DOHH2 (cell line): Measurements from ENCODE around the gene IFI27.

ENCODE experiments used
- H3F3A ChIP-seq: fragments of 200-600 bp; sonication (generic), shearing (Covaris generic); 2 replicates; pipeline ENCODE4 v1.6.0; 2016; ENCODE audit warnings: antibody characterized with exemption, mild to moderate bottlenecking; ENCODE audit not compliant: control insufficient read depth, insufficient read depth
- H3K27ac ChIP-seq: fragments of 200-600 bp; sonication (generic); 2 replicates; pipeline ENCODE4 v1.5.1; 2014; ENCODE audit warnings: low read depth, mild to moderate bottlenecking, low read length, moderate library complexity
- H3K27me3 ChIP-seq: fragments of 200-600 bp; sonication (generic); 2 replicates; pipeline ENCODE4 v1.6.1; 2014; ENCODE audit warnings: mild to moderate bottlenecking, low read length, mixed read lengths; ENCODE audit not compliant: control insufficient read depth
- H3K36me3 ChIP-seq: fragments of 200-600 bp; sonication (generic); 2 replicates; pipeline ENCODE4 v1.6.1; 2014; ENCODE audit warnings: mild to moderate bottlenecking, low read length, moderate library complexity, mixed read lengths; ENCODE audit not compliant: control insufficient read depth
- H3K4me1 ChIP-seq: fragments of 200-600 bp; sonication (generic); 2 replicates; pipeline ENCODE4 v1.6.1; 2014; ENCODE audit warnings: mild to moderate bottlenecking, low read length, mixed read lengths; ENCODE audit not compliant: control insufficient read depth
- H3K4me2 ChIP-seq: fragments of 200-600 bp; sonication (generic); 2 replicates; pipeline ENCODE4 v1.6.0; 2014; ENCODE audit warnings: mild to moderate bottlenecking, low read length, moderate library complexity
- H3K4me3 ChIP-seq: fragments of 200-600 bp; sonication (generic); 2 replicates; pipeline ENCODE4 v1.5.1; 2014; ENCODE audit warnings: mild to moderate bottlenecking, low read length, mixed read lengths
- H3K79me2 ChIP-seq: fragments of 200-600 bp; sonication (generic); 2 replicates; pipeline ENCODE4 v1.6.1; 2014; ENCODE audit warnings: mild to moderate bottlenecking, low read length, mixed read lengths; ENCODE audit not compliant: control insufficient read depth
- H3K9me2 ChIP-seq: fragments of 200-600 bp; sonication (generic); replicated peaks from 2 replicates; pipeline ENCODE4 v1.6.1; 2014; ENCODE audit warnings: mild to moderate bottlenecking, low read length, mixed read lengths; ENCODE audit not compliant: control insufficient read depth
- H3K9me3 ChIP-seq: fragments of 200-600 bp; sonication (generic); 2 replicates; pipeline ENCODE4 v1.6.1; 2014; ENCODE audit warnings: antibody characterized with exemption, low read length, mixed read lengths; ENCODE audit not compliant: control insufficient read depth, insufficient read depth
- H4K20me1 ChIP-seq: fragments of 200-600 bp; sonication (generic); 2 replicates; pipeline ENCODE4 v1.6.0; 2014; ENCODE audit warnings: low read depth, mild to moderate bottlenecking, antibody characterized with exemption, low read length, moderate library complexity; ENCODE audit not compliant: control insufficient read depth, insufficient read depth
- CTCF ChIP-seq: fragments of 200-600 bp; sonication (generic); IDR thresholded peaks from one replicate; pipeline ENCODE4 v1.5.1; 2014; ENCODE audit warnings: antibody characterized with exemption, mild to moderate bottlenecking, low read depth, low read length; ENCODE audit not compliant: poor library complexity, severe bottlenecking
- EZH2phosphoT487 ChIP-seq: fragments of 200-600 bp; sonication (generic); IDR thresholded peaks from 2 replicates; pipeline ENCODE4 v1.6.1; 2017; ENCODE audit warnings: borderline replicate concordance, mild to moderate bottlenecking, antibody characterized with exemption, low read length, moderate library complexity, mixed read lengths

IFI27 gene

GRCh38 chr14:94143239-94143638 is 32.7 kb downstream of the IFI27 start:
- no peaks in the 10 kb centered on the region for H4K20me1 ChIP-seq
- H3K79me2 ChIP-seq: no peaks in the 10 kb centered on the region
- H3K36me3 ChIP-seq: no peaks in the 10 kb centered on the region
- H3K4me2 ChIP-seq: no peak overlapping the region
- H3K27ac ChIP-seq: no peak overlapping the region
- peaks cover 13% of the 10 kb centered on the region for H3K4me1 ChIP-seq
- H3K9me3 ChIP-seq: no peaks in the 10 kb centered on the region
- H3K9me2 ChIP-seq: no peaks in the 10 kb centered on the region
- H3F3A ChIP-seq: no peaks in the 10 kb centered on the region
- H3K27me3 ChIP-seq: no peaks in the 10 kb centered on the region
- no peak overlapping the region for H3K4me3 ChIP-seq
- TF ChIP-seq CTCF (peak; percentile 30), EZH2phosphoT487 (no peak)

GRCh38 chr14:94143711-94144110 is 33.2 kb downstream of the IFI27 start:
- no peak for TF ChIP-seq CTCF
- no peak for TF ChIP-seq EZH2phosphoT487
- Histone ChIP-seq H3K36me3 (no peaks in the 10 kb centered on the region), H3K27me3 (no peaks in the 10 kb centered on the region), H3F3A (no peaks in the 10 kb centered on the region), H3K9me3 (no peaks in the 10 kb centered on the region), H3K4me1 (peaks cover 13% of the 10 kb centered on the region), H4K20me1 (no peaks in the 10 kb centered on the region), H3K4me2 (no peak overlapping the region), H3K9me2 (no peaks in the 10 kb centered on the region), H3K79me2 (no peaks in the 10 kb centered on the region), H3K4me3 (no peak overlapping the region), H3K27ac (no peak overlapping the region)

- TF ChIP-seq CTCF: no peak
- no peak for TF ChIP-seq EZH2phosphoT487
- no peaks in the 10 kb centered on the region for H3K79me2 ChIP-seq
- H3K27ac ChIP-seq: no peak overlapping the region
These were observed 34.2 kb downstream of the IFI27 start for GRCh38 chr14:94144765-94145164.

More at GRCh38 chr14:94144765-94145164, 34.2 kb downstream of the IFI27 start:
- no peak overlapping the region for H3K4me3 ChIP-seq
- H3K36me3 ChIP-seq: no peaks in the 10 kb centered on the region
- no peaks in the 10 kb centered on the region for H3K27me3 ChIP-seq
- no peaks in the 10 kb centered on the region for H3F3A ChIP-seq
- H3K4me2 ChIP-seq: no peak overlapping the region
- peaks cover 13% of the 10 kb centered on the region for H3K4me1 ChIP-seq
- no peaks in the 10 kb centered on the region for H3K9me3 ChIP-seq
- no peaks in the 10 kb centered on the region for H4K20me1 ChIP-seq
- H3K9me2 ChIP-seq: no peaks in the 10 kb centered on the region
